HG03066 (cell line): Measurements from ENCODE around the gene CFAP73.

ENCODE experiments used
- ATAC-seq: cut with Tn5 transposase; IDR thresholded peaks from one replicate; pipeline ENCODE4 v1.9.1; 2021; ENCODE audit warnings: low read depth; ENCODE audit not compliant: unreplicated experiment

Gene CFAP73

DNA sequence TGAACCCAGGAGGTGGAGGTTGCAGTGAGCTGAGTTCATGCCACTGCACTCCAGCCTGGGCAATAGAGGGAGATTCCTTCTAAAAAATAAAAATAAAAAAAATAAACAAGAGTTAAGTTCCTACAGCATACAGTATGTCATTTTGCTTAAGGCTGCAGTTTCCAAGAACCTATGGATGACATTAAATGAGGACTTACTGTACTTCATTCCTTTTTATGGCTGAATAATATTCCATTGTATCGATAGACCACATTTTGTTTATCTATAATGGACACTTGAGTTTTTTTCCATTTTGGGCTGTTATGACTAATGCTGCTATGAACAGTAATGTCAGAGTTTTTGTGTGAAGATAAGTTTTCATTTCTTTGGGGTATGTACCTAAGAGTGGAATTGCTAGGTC lies 31.4 kb upstream of the CFAP73 start:
- ATAC-seq, result no peak

DNA sequence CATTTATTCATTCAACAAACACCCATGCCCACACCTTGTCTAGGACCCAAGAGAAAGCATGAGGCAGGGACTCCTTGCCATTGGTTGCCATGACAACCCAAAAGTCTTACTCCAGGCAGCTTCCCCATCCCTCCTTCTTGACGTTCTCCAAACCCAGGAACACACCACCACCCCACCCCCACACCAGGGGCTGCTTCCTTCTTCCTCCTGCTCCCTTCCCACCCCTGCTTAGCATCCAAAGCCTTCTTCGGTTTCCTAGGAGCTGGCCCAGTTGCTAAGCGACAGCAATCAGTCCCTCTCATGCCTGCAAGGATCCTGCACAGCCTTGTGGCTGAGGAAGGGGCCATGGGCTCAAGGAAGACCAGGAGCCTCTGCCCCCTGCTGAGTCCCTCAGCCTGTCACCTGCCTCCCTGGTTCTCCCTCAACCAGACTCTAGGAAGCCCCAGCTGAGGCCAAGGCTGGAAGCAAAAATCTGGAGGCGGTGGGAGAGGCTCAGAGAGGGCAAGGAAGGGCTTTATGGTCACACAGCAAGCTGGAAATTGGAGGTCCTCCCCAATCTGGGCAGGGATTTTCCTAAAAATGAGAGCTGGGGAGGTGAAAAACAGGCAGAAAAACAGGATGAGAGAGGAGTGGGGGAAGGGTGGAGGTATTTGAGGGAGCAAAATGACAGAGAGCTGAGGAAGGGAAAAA lies 29.4 kb upstream of the CFAP73 start:
- ATAC-seq, result no peak

DNA sequence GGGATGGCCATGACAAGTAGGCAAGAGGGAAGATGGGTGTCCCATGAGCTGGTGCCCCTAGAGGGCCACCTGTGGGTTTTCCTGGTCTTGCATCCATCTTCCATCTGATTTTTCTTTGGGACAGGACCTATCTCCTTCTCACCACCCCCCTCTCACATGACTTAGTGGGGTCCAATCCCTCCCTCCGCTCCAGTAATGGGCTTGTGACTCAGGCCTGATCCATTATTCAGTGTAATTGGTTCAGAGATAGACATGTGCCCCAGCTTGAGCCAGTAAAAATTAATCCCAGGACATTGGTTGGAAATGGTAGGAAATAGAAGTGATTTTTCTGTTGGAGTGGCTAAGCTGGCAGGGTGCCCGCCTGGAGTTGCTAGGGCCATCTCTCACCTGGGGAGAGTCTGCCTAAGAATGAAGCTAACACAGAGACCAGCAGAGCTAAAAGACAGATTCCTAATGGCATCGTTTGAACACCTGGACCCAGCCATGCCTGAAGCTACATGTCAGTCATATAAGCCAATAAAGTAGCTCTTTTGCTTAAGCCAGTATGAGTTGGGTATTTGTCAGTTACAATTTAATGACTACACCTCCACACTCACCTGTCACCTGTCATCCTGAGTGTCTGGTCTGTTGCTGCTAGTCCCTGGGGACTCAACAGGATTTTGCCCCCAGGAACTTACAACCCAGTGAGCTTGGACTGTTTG lies 28.7 kb upstream of the CFAP73 start:
- no peak for ATAC-seq

DNA sequence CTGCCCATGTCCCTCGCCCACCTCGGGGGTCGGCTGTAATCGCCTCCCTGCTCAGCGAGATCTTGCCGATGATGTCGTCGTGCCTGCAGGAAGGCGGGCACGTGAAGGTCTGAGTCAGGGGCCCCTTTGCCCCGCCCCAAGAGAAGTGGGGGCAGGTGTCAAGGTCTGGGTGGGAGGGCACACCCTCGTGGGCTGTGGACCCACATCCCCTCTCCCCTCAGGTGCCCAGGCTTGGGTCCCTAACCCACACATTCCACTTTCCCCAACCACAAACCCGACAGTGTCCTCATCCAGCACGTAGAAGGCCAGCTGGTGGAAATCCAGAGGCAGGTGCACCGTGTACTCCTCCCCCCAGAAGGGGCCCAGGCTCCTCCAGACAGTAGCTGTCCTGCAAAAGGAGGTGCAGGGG lies 21.7 kb upstream of the CFAP73 start:
- no peak for ATAC-seq

DNA sequence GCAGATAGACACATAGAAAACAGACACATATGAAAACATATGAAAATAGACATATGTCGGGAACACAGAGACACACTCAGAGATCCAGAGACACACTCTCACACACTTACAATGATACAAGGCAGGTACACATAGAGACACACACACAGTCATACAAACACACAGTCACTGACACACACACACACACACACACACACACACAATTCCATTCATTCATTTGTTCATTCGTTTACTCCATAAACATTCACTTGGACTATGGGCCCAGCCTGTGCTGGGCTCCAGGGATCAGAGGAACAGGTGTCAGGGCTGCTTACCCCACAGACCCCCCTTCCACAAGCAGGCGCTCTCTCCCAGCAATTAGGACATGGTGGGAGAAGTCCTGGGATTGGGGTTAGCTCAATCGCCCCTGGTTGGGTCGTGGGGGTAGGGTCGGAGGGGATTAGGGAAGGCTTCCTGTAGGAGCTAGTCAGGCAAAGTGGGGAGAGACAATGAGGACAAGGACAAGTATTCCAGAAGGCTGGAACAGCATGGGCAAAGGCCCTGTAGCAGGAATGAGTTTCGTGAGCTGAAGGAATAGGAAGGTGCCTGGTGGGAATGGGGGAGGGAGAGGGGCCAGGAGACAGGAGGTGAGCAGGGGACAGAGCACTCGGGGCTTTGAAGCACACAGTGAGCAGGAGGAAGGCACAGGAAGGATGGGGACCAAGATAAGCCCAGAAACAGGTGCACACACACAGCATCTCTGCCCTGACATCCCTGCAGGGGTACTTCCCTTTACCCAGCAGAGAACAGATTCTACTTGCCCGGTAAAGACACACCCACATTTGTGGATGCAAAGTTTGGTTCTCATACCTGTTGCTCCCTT lies 20.5 kb upstream of the CFAP73 start:
- ATAC-seq, result no peak

DNA sequence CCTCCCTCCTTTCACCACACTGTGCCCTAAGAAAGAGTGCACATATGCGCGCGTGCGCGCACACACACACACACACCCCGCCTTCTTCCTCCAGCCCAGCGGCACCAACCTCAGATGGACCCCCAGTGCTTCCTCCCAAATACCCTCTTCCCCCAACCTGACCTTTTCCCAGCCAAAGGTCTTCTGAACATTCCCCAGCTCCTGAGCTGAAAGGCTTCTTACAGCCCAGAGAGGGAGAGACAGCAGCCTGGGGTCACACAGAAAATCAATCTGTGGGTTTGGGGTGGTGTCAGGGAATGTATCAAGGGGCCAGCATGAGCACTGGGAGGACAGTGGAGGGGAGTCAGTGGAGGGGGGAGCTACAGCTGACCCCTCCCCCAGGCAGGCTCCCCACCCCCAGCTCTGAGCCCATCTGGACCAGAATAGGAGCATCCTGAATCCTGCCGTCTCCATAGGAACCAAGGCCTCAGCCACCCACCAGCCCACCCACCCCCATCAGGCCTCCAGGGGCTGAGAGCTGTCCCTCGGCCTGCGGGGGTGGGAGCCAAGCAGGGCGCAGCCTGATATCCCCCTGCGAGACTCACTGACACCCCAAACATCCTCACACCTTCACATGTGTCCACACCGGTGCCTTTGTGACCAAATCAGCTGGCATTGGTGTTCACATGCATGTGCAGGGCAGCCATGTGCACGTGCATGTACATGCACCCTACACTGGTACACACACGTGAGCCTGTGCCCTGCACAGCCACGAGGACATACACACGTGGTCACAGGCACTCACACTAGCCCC lies 19.7 kb upstream of the CFAP73 start:
- no peak for ATAC-seq

DNA sequence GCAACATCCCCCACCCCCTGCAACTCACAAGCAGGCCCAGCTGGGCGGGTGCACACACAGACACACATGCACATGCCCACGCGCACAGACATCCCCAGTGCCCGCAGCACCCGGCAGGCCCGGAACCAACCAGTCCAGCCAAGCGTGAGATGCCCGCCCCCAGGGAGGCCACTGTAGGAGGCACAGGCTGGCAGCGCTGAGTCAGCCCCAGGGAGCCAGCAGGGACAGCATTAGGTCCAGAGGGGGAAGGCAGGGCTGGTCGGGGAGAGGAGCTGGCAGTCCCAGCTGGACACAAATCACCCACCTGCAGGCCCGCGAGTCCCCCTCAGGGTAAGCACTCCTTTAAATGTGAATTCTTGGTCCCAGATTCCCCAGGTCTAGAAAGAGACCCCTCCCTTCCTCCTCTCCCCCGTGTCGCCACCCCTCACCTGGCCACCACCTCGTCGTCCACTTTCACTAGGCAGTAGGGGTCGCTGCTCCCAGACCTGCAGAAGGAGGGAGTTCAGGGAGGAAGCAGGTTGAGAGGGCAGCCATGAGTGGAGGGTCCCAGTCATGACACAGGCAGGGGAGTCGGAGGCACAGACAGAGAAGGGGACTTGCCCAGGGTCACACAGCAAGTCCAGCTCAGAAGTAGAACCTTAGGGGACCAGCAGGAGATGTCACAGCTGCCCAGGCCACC lies 18.9 kb upstream of the CFAP73 start:
- no peak for ATAC-seq

DNA sequence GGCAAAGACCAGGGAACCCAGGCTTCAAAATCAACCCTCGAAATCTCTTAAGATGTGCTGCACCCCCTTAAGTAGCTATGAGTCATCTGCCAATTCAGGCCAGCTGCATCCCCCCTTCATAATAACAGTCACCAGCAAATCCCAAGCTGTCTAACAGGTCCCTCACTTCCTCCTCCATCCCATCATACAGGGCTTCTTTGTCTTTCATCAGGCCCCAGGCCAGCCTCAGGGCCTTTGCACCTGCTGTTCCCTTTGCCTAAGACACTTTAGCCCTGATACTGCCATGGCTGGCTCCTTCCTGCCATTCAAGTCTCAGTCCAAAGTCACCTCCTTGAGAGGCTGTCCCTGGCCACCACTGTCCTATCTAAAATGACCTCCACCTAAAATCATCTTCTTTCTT lies 18.0 kb upstream of the CFAP73 start:
- ATAC-seq, result no peak

DNA sequence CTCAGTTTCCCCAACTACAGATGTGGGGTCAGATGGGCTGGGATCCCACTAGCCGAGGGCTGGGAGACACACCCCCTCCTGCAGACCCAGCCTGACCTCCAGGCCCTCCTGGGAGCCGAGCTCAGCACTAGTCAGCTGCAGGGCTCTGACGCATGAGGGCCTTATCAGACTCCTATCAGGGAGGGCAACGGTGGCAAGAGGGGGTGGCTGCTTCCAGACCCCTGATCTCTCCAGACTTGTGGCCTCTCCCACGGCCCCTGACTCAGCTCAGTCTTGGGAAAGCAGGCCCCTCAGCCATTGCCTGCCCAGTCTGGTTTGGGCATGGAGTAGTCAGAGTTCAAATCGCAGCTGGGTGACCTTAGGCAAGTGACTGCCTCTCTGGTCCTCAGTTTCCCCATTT lies 16.5 kb upstream of the CFAP73 start:
- no peak for ATAC-seq

DNA sequence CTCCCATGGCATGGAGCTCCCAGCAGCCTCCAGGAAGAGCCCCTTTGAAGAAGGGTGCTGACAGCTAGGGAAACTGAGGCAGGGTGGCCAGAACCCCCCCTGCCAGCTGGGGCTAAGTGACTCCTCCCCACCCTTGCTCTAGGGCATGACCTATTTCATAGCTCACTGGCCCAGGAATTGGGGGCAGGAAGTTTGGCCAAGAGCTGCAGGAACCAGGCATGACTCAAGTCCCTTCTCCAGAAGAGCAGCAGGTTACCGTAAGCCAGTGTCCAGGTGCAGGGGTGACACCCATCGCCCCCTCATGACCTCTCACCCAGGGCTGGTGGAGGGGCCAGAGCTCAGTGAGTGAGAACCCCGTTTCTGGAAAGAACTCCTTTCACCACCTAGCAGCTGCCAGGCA lies 15.9 kb upstream of the CFAP73 start:
- ATAC-seq, result no peak

DNA sequence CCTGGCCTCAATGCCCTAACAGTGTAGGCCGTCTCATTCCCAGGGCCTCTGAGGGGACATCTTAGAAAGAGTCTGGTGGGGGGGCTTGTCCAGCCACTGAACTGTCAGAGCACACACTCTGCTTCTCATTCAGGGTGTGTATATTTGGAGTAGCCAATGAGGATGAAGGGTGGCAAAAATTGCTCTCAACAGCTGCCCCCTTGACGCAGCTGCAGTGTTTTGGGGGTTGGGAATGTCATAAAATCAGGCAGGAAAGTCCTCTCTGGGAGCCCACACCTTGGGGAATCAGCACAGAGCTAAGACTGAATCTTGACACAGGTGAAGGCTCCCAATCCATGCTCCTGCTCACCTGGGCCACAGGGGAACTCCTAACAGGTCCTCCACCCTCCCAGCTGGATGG lies 15.5 kb upstream of the CFAP73 start:
- ATAC-seq, result no peak

DNA sequence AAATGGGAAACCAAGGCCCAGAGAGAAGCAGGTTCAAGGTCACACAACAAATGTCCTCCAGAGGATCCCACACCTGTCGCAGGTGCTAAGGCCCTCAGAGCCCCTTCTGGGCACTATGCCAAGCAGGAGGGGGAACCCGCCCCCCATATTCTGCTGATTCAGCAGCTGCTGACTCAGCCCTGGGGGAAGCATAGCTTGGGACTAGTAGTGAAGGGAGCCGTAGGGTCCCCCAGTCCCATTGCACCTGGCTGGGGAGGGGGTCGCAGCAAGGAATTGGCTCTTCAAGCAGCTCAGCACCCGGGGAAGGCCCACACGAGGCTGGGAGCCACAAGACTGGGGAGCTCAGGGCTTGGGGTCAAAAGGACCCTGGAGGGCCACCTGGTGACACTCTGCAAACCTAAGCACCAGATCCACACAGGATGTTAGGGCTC lies 15.0 kb upstream of the CFAP73 start:
- ATAC-seq, result no peak

DNA sequence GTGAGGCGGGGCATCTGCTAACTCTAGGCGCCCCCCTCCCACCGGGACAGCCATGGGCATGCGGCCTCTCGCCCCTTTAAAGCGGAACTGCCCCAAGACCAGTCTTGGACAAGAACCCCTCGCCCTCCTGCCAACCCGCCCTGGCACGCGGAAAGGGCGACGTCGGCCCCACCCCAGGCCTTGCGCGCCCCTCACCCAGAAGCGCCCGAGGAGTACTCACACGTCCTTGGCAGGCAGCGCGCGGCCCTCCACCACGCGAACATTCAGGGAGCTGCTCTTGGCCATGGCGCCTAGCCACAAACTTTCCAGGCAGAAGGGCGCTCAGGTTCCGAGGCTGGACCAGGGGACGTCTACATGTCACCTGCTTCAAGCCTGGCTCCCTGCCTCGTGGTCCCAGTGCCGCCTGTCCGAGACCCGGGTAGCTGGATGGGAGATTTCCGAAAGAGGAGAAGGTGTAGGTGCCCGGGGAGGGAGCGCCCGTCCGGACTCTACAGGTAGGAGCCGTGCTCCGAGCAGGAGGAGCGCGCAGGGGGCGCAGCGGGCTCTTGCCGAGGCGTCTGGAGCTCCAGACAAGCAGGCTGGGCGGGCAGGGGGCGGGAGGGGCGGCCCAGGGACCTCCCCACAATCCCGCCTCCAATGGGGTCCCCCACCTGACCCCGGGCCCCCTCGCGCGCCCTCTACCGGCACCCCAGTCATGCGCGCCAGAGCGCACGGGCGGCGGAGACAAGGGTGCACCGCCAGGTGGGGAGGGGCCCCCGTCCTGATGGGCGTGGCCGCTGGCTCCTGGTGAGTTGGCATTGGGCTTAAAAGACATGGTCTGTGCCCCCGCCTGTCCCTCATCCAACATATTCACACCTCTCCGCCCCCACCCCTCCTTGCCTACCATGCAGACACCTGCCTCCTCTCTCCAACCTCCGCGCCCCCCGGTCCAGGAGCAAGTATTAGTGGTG lies 14.1 kb upstream of the CFAP73 start, which contains the start of gene RASAL1:
Gene RASAL1 (minus strand): TSS at position 584 of the 950 bp plus-strand sequence. CDS start 299 bp downstream, at position 285.
- no peak for ATAC-seq

DNA sequence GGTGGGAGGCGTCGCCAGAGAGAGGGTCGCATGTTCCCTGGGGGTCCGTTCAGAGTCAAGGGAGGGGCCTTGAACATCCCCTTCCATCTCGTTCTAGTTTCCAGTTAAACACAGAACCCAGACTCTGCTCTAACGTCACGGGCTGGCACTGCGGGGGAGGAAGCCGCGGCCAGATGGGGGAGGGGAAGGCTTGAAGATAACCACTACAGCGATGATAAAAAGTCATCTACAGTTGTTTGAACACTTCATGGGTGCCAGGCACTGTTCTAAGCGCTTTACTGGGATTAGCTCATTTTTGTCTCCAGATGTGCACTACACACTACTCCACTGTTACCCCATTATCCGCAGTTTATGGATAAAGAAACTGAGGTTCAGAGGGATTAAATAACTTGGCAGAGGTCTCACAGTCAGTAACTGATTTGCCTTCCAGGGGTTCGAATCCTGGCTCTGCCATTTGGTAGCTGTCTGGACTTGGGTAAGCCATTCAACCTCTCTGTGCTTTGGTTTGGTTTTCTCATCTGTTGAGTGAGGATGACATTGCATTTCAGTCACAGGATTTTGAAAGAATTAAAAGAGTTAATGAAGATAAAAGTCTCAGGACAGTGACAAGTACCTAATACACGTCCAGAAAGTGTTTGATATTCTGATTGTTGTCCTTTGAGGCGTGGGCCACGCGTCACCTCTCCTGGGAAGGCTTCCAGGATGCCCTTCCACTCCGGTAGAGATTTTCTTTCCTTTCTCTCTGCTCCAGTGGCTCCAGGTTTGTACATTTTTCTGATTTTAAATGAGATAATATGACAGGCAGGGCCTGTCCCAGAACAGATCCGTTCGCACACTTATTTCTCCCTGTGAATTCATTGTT lies 13.2 kb upstream of the CFAP73 start:
- no peak for ATAC-seq

DNA sequence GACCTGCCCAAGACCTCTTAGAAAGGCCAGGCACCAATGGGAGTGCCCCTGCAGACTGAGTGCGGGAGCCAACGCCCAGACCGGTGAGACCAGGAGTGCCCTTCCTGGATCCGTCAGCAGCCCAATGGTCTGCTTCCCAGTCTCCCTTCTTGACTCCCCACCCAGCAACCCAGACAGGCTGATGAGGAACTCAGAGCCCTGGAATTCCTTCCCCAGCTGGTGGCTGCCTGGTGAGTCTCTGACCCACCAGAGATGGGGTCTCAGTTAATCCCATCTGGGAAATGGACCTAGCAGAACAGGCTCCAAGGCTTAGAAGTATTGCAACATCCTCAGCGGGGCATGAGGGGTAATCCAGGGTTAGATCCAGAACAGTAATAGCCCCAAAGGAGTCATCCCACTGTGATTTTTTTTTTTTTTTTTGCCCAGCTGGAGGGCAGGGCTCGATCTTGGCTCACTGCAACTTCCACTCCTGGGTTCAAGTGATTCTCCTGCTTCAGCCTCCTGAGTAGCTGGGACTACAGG lies 12.5 kb upstream of the CFAP73 start:
- no peak for ATAC-seq

DNA sequence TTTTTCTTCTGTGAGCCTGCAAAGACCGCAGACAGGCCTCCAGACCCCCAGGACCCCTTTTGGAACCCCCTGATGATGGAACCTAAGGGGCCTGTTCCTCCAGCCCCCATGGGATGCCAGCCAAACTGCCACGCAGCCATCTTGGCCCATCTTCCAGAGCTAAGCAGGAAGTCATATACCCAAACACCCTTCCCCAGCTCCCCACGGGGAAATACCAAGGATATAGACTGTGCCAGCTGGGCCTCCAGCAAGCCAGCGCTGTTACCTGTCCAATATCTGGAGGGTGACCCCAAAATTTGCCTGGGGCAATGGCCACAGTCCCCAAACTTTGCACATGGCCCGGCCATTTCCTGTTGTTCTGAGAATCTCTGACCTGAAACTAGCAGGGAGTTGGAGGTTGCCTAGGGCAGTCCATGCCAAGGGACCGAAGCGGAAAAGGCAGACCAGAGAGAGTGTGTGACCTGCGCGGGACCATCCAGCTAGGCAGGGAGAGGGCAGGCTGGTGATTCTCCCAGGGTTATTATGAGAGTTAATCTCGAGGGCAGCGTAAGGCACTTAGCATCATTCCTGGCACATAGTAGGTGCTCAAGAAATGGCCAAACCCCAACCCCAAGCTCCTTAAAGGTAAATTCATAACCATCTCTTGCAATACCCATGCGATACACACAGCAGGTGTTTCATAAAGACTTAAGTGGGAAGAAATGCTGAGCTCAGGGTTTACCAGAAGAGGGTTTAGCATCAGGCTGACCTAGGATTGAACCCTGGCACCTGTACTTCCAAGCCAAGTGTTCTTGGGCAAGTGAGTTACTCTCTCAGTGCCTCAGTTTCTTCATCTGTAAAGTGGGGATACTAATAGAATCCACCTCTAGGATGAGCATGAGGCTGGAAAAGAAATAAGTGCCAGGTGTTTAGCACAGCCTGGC lies 11.4 kb upstream of the CFAP73 start:
- ATAC-seq, result no peak

DNA sequence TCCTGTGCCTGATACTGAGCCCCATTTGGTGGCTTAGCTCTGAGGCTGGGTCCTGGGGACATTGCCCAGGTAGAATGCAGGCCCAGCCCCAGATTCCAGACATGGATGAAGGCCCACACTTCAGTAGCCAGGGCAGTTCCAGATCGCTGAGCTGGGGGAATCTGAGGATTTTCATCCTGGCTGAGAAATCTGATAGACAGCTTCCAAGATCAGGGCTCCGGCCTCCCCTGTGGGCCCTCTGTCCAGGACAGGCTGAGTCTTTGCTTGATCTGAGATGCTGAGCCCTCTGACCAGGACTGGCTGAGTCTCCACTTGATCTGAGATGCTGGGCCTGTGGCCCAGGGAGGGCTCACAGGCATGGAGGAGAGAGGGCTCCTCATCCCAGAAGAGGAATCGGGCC lies 10.7 kb upstream of the CFAP73 start:
- ATAC-seq, result no peak
